Measurements from ENCODE around the gene C5orf52. TPM values are rescaled to one million over a fixed set of nuclear protein-coding genes. Genes with fewer than 3 reads are reported as not detected.

Gene C5orf52
- total RNA-seq, 1 experiment from 2014 or later = not detected

- Mint-ChIP-seq H3K27me3 (ENCODE audit: low read depth) (no peaks in the 10 kb centered on the region; the same call in 1 of the 2 replicates), H3K4me3 (no peak overlapping the region), H3K9me3 (no peaks in the 10 kb centered on the region), H3K36me3 (ENCODE audit: insufficient read depth in 1 of 3, low read depth in 3 of 3) (no peaks in the 10 kb centered on the region), H3K27ac (no peak overlapping the region), H3K4me1 (no peaks in the 10 kb centered on the region)
- Histone ChIP-seq H3K4ac (ENCODE audit: low read depth, low read length) (no peak overlapping the region), H3K79me1 (ENCODE audit: insufficient read depth, low read depth, low read length, poor library complexity, severe bottlenecking) (no peaks in the 10 kb centered on the region), H3K4me2 (ENCODE audit: insufficient read depth, insufficient read length, low read length) (no peak overlapping the region), H3K9ac (ENCODE audit: extremely low read depth, insufficient read length, low read length) (no peak overlapping the region), H3K56ac (ENCODE audit: insufficient read length, low read depth, low read length) (no peak overlapping the region), H4K8ac (replicated peaks; ENCODE audit: insufficient read length, low read depth, low read length) (no peak overlapping the region), H3K4me1 (ENCODE audit: insufficient read depth, low read length) (no peaks in the 10 kb centered on the region), H4K5ac (ENCODE audit: insufficient read length, low read depth, low read length) (no peak overlapping the region), H3T11ph (ENCODE audit: low read length) (no peak overlapping the region), H3K23ac (ENCODE audit: insufficient read length, low read depth, low read length) (no peak overlapping the region), H2AFZ (ENCODE audit: low read length) (no peak overlapping the region), H2BK5ac (ENCODE audit: insufficient read length, low read length) (no peak overlapping the region), H2AK5ac (ENCODE audit: insufficient read length, low read length) (no peak overlapping the region), H2BK12ac (ENCODE audit: insufficient read length, low read depth, low read length) (no peak overlapping the region), H3K27me3 (ENCODE audit: insufficient read depth, low read length) (no peaks in the 10 kb centered on the region), H3K27ac (ENCODE audit: insufficient read length, low read depth, low read length) (no peak overlapping the region), H3K14ac (ENCODE audit: insufficient read depth, low read length) (no peak overlapping the region), H3K23me2 (ENCODE audit: insufficient read length, low read depth, low read length, poor library complexity, severe bottlenecking) (no peaks in the 10 kb centered on the region), H3K9me3 (ENCODE audit: control insufficient read depth, low read depth, low read length) (no peaks in the 10 kb centered on the region), H3K18ac (ENCODE audit: insufficient read length, low read depth, low read length) (no peak overlapping the region), H3K79me2 (ENCODE audit: insufficient read depth, low read length) (no peaks in the 10 kb centered on the region), H4K20me1 (ENCODE audit: control insufficient read depth, insufficient read depth, insufficient read length) (no peaks in the 10 kb centered on the region), H2BK15ac (ENCODE audit: low read depth, low read length) (no peak overlapping the region), H2BK120ac (ENCODE audit: low read depth, low read length, poor library complexity, severe bottlenecking) (no peak overlapping the region), H4K91ac (ENCODE audit: insufficient read length, low read depth, low read length) (no peak overlapping the region), H2BK20ac (ENCODE audit: low read depth, low read length, poor library complexity, severe bottlenecking) (no peak overlapping the region)
- no peak for TF ChIP-seq CTCF (conservative IDR thresholded peaks at IDR 0.05)
- DNase-seq = no peak
These were observed 38.0 kb downstream of the C5orf52 start for GRCh38 chr5:157709346-157709745.

Data from H9 (cell line).